Amygdala (tissue), 56 donors: ENCODE data around the gene SLC16A1.
A peak's percentile ranks its signal among the peaks of the same experiment; 100 is the strongest.
"Not testable (repeated sequence)": the region's sequence is repeated elsewhere in the genome, so short reads cannot be mapped to it uniquely, and the experiment has no call there.

Source experiments
- DNase-seq, 56 donors: peaks; one replicate each; lab custom pipeline; 2025; lab: John Stamatoyannopoulos, UW

SLC16A1 gene

DNA sequence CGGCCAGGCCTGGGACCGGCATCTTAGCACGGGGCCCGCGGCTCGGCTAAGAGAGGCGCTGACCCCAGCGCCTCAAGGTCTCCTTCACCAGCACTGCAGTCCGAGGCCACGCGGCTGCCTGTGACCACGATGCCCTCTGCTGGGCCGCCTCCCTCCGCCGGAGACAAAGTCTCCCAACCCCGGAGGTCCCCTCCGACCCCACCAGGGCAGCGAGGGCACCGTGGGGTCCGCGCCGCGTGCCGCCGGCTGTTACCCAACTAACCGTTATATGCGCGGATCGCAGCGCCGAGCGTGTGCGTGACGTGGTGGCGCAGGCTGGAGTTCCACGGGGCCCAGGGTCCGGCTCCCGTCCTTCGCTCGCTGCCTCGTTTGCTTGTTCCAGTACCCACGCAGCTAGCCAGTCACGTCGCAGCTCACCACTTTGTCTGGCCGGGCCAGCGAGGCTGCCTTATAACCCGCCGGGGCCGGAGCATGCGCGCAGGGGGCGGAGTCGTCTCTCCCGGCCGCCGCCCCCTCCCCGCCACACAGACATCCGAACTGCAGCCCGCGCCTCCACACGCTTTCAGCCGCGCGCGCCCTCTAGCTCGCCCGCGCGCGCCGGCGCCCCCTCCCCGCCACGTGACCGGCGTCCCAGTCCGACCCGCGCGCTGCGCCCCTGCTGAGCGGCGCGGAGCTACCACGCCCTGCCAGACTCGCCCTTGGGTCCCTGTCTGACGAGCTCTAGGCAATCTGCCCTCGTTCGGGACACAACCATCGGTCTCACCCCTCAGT is at the start of gene SLC16A1:
Gene SLC16A1, minus strand, starts transcription at position 424 of the 771 bp plus-strand sequence. CDS start 26,888 bp downstream, outside the sequence.
- DNase-seq, result peak; percentile 67 to 97 (median 90)

- DNase-seq, result no peak
Observed at GRCh38 chr1:113003751-113004690, 48.0 kb upstream of the SLC16A1 start.

GRCh38 chr1:113002297-113002696 is 46.3 kb upstream of the SLC16A1 start:
- no peak for DNase-seq

DNA sequence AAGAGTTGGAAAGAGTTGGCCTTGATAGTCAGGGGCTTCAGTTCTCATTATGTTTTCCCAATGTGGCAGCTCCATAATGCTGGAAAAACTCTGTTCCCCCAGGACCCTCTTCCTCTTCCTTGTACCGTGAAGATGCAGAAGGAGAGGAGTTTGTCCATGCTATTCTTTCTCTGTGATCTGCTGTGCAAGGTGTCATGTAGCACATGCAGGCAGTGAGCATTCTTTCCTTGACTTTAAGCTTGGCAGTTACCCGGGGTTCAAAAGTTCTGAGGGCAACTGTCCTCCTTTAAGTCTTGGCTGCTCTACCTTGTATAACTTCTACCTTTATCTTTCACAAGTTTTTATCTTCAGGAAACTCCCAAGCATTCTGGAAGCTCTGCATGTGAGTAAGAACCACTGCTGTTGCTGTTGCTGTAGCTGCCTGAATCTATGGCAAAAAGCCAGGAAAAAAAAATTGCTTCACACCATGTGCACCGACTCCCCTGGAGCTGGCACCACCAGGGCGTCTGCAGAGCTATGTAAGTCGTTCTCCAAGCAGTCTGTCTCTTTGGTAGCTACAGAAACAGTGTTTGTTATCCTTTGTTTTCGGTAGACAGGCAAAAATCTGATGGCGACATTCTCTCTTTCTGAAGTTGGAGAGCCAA is 42.7 kb upstream of the SLC16A1 start:
- DNase-seq, result peak in 31 of 56 donors; percentile 1 to 70 (median 21)

GRCh38 chr1:112997781-112998180 is 41.8 kb upstream of the SLC16A1 start:
- no peak for DNase-seq

- no peak for DNase-seq
Observed at GRCh38 chr1:112995890-112996289, 39.9 kb upstream of the SLC16A1 start.

DNA sequence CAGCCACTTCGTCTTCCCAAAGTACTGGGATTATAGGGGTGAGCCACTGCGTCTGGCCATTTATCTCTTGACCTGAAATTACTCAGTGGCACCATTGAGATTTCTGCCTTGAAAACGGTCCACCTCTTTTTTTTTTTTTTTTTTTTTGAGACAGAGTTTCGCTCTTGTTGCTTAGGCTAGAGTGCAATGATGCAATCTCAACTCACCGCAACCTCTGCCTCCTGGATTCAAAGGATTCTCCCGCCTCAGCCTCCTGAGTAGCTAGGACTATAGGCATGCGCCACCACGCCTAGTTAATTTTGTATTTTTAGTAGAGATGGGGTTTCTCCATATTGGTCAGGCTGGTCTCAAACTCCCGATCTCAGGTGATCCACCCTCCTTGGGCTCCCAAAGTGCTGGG is 39.0 kb upstream of the SLC16A1 start:
- DNase-seq, result not testable (repeated sequence)

- no peak for DNase-seq
Observed at GRCh38 chr1:112992780-112993179, 36.8 kb upstream of the SLC16A1 start.

DNA sequence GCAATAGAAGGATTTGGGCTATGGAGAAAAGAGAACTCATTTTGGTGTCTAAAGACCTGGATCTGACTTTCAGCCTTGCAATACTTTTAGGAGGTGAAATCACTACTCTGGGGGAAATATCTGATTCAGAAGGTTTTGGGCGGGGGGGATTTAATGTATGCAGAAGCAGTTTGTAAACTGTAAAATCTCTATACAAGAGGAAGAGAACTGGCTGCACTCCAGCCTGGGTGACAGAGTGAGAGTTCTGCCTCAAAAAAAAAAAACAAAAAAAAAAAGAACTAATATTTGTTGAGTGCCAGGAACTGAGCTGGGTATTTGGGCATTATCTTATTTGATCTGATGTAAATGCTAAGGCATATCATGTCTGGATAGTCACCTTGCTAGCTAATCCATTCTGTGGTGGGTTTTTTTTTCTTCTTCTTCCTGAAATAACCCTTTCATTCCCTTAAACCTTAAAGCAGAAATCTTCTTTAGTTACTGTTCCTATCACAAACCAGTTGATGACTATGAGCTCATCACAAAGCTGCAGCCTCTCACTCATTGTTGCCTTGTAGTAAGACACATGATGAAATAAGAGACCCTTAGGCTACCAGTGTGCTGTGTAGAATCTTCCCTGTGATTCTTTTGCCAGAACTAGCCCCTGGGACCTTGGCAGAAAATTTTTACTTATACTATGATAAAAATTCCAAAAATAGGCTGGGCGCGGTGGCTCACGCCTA is 35.6 kb upstream of the SLC16A1 start:
- no peak for DNase-seq

DNA sequence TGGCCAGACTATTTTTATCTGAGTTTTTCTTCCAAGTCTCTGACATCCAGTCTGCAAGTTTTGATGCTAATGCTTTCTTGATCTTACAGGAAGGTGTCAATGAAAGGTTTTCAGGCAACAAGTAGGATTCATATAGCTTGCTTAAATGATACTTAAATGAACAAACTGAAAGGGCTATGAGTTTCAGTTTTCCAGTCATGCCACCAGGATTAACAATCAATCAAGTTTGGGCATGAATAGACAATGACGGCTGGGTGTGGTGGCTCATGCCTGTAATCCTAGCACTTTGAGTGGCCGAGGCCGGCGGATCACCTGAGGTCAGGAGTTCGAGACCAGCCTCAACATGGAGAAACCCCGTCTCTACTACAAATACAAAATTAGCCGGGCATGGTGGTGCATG is 34.3 kb upstream of the SLC16A1 start:
- DNase-seq, result no peak

DNA sequence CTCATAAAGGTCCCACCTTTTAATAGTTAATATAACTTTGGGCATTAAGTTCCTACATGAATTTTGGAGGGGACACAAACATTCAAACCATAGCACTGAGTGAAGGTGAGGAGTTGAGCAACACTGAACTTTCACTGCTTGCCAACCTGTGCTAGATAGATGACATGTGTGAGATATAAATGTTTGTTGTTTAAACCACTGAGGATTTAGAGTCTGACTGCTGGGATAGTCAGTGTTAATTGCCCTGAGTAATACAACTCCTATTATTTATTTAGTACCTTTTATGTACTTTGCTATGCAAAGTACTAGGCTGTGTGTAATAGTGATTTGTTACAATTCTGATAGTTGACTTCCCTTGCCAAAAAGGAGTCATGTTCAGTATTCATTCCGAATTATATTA is 32.4 kb upstream of the SLC16A1 start:
- no peak for DNase-seq

DNA sequence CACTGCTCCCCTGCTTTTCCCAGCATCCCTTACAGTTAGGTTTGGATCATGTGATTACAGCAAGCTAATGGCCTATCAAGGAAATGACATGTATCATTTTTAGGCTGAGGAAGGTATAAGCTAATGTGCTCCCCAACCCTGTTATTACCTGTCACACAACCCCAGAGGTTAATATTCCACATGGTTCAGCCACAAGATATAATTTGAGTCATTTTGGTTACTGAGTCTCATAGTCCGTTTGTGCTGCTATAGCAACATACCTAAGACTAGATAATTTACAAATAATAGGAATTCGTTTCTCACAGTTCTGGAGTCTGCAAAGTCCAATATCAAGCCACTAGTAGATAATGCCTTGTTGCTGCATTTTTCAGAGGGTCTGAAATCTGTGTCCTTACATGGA is 29.1 kb upstream of the SLC16A1 start:
- DNase-seq, result no peak

- DNase-seq, result no peak
Observed at GRCh38 chr1:112983537-112984131, 27.6 kb upstream of the SLC16A1 start.

- peak in 6 of 56 donors; percentile 1 to 9 (median 2) for DNase-seq
Observed at GRCh38 chr1:112982853-112983536, 27.0 kb upstream of the SLC16A1 start.

- no peak for DNase-seq
Observed at GRCh38 chr1:112982328-112982727, 26.3 kb upstream of the SLC16A1 start.

GRCh38 chr1:112981834-112982233 is 25.8 kb upstream of the SLC16A1 start:
- DNase-seq, result not testable (repeated sequence)

- DNase-seq, result no peak
Observed at GRCh38 chr1:112981426-112981825, 25.4 kb upstream of the SLC16A1 start.

GRCh38 chr1:112975336-112975735 is 19.3 kb upstream of the SLC16A1 start:
- DNase-seq, result no peak

DNA sequence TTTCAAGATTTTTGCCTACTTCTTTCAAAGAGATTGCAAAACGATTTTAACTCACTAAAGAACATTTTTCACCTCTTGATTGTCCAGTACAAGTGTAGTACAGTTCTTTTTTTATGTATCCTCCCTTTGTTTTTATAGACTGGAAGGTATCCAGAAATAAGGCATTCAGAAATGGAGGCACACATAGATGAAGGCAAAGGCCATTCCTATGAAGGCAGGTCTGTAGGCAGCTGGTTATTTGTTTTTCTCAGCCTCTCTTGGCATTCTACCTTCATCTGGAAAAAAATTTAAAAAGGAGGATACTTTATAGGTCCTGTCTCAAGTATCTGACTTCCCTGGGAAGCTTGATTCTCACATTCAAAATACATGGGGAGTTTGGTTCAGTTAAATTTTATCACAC is 18.6 kb upstream of the SLC16A1 start:
- DNase-seq, result no peak
